Keratinocyte (primary cell): ENCODE data around the gene REPIN1. TPM values are rescaled to one million over a fixed set of nuclear protein-coding genes. Genes with fewer than 3 reads are reported as not detected.

Experiments
- DNase-seq: peaks from one replicate; pipeline ENCODE4 v3.0.0-alpha.2; 2011; ENCODE audit warnings: low read depth, missing footprints, low spot score
- FAIRE-seq: peaks from 2 replicates; lab custom pipeline; 2011; peaks lifted over from hg19 to GRCh38; lab: Jason Lieb, UNC
- H2AFZ ChIP-seq: 2 replicates; pipeline ENCODE4 v1.6.0; 2012; ENCODE audit warnings: low read length, control low read depth, inconsistent platforms; ENCODE audit not compliant: control insufficient read depth
- H3K27ac ChIP-seq: 2 replicates; pipeline ENCODE4 v1.5.1; 2011; ENCODE audit warnings: low read length; ENCODE audit not compliant: control insufficient read depth, insufficient read depth
- H3K27me3 ChIP-seq: 3 replicates; pipeline ENCODE4 v1.6.0; 2011; ENCODE audit warnings: low read length; ENCODE audit not compliant: control insufficient read depth, insufficient read depth; ENCODE audit errors: extremely low read depth
- H3K36me3 ChIP-seq, 2 experiments: 2 replicates in 1 of 2; 3 replicates in 1 of 2; pipeline ENCODE4 v1.5.1; 2011; ENCODE audit warnings: low read length in 2 of 2, mild to moderate bottlenecking in 1 of 2; ENCODE audit not compliant: control insufficient read depth in 2 of 2, insufficient read depth in 2 of 2; ENCODE audit errors: extremely low read depth in 1 of 2
- H3K4me1 ChIP-seq: 3 replicates; pipeline ENCODE4 v1.5.1; 2011; ENCODE audit warnings: low read length; ENCODE audit not compliant: control insufficient read depth, insufficient read depth; ENCODE audit errors: extremely low read depth
- H3K4me2 ChIP-seq: 3 replicates; pipeline ENCODE4 v1.6.0; 2011; ENCODE audit warnings: low read depth, low read length; ENCODE audit not compliant: control insufficient read depth, insufficient read depth; ENCODE audit errors: extremely low read depth
- H3K4me3 ChIP-seq, 3 experiments: fragments of 200-600 bp in 1 of 3; sonication (generic) in 1 of 3; 2 replicates in 2 of 3; 3 replicates in 1 of 3; pipeline ENCODE4 v1.5.1; 2011 to 2016; ENCODE audit warnings: low read length in 3 of 3, mild to moderate bottlenecking in 3 of 3, control low read depth in 2 of 3, inconsistent platforms in 1 of 3, low read depth in 1 of 3, mixed read lengths in 1 of 3, mixed run types in 1 of 3, moderate library complexity in 1 of 3; ENCODE audit not compliant: control insufficient read depth in 2 of 3, insufficient read depth in 2 of 3; ENCODE audit errors: extremely low read depth in 1 of 3
- H3K79me2 ChIP-seq: 2 replicates; pipeline ENCODE4 v1.6.0; 2012; ENCODE audit warnings: low read length; ENCODE audit not compliant: control insufficient read depth, insufficient read depth
- H3K9ac ChIP-seq: 3 replicates; pipeline ENCODE4 v1.6.0; 2011; ENCODE audit warnings: low read length; ENCODE audit not compliant: control insufficient read depth, insufficient read depth; ENCODE audit errors: extremely low read depth
- H3K9me1 ChIP-seq: 3 replicates; pipeline ENCODE4 v1.6.0; 2011; ENCODE audit warnings: low read length; ENCODE audit not compliant: control insufficient read depth, insufficient read depth; ENCODE audit errors: extremely low read depth
- H3K9me3 ChIP-seq: 2 replicates; pipeline ENCODE4 v1.5.1; 2012; ENCODE audit warnings: low read depth, low read length; ENCODE audit not compliant: control insufficient read depth
- H4K20me1 ChIP-seq: 3 replicates; pipeline ENCODE4 v1.6.0; 2011; ENCODE audit warnings: low read length; ENCODE audit not compliant: control insufficient read depth, insufficient read depth; ENCODE audit errors: extremely low read depth
- EZH2 ChIP-seq: IDR thresholded peaks from one replicate; pipeline ENCODE4 v1.6.1; 2012; ENCODE audit warnings: inconsistent platforms, mild to moderate bottlenecking, low read length, moderate library complexity
- dilution Hi-C: fragments of 300-500 bp; cut with MboI; formaldehyde crosslinking; loops from one replicate; pipeline ENCODE4 v1.7.0; 2020; ENCODE audit warnings: low sequenced_read_pairs; ENCODE audit not compliant: extremely low pct_ligation_motif_present
- polyA plus RNA-seq, 5 experiments: library from polyadenylated mRNA; depleted of rRNA in 3 of 5; stranded (reverse) in 3 of 5; stranded (forward) in 1 of 5; unstranded in 1 of 5; fragments of >200 nt; gene quantifications; 1 replicate in 1 of 5; 2 replicates in 3 of 5; 3 replicates in 1 of 5; pipeline versions ENCODE4 v1.2.1 to v1.2.3, GENCODE V29; 2011 to 2012; ENCODE audit warnings: missing spikeins in 2 of 5, low read depth in 1 of 5, low replicate concordance in 1 of 5
- TF ChIP-seq, protein P1 (sequence below), 3 experiments: IDR thresholded peaks in 1 of 3; conservative IDR thresholded peaks in 1 of 3; optimal IDR thresholded peaks in 1 of 3; 2 replicates in 2 of 3; 3 replicates in 1 of 3; pipeline versions ENCODE3 to v1.5.1; 2011; ENCODE audit warnings: low read length in 3 of 3, mild to moderate bottlenecking in 3 of 3, moderate library complexity in 2 of 3, control low read depth in 1 of 3, inconsistent platforms in 1 of 3; ENCODE audit not compliant: insufficient read depth in 2 of 3; ENCODE audit errors: extremely low read depth in 1 of 3

Gene REPIN1
- polyA plus RNA-seq, 1 donor (not counting 4 experiments of a cell fraction or from before 2014, with no cell fraction given) = 9.3 TPM

DNA sequence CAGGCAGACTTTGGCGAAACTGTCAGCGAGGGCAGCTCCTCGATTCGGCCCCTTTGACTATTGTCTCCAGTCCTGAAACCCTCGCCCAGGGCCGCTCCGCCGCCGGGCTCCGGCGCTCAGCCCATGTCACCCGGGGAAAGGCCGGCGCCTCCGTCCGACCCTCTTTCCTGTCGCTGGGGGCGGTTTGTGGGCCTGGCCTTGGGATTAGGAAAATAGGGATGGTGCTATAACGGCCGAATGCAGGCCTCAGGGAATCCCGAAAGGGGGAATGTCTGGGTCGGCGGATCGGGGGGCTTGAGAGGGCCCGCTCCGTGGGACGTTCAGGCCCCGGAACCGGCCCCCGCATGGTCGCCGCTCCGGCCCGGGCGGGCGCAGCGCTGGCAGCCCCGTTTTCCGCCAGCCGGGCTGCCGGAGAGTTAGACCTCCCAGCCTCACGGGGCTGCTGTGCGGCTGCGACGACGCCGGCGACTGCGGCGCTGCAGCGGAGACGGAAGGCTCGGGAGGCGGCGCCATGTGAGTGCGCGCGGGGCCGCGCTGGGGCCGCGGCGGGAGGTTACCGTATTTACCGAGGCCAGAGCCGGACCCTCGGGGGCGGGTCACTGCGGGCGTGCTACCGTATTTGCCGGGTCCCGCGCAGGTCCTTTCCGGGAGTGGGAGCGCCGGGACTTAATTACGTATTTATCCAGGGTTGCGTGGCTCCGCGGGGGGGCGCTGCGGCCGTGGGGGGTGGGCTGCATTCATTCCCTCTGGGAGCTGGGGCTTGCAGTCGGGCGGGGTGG lies 36.4 kb downstream of the REPIN1 start:
- Histone ChIP-seq H2AFZ (peak overlapping the region; percentile 87), H3K4me1 (peaks cover 17% of the 10 kb centered on the region), H3K79me2 (no peaks in the 10 kb centered on the region), H3K9ac (peak overlapping the region; percentile 74), H4K20me1 (no peaks in the 10 kb centered on the region), H3K4me2 (peak overlapping the region; percentile 93), H3K4me3 (peak overlapping the region; percentile 49 to 75 (median 68)), H3K9me3 (no peaks in the 10 kb centered on the region), H3K27me3 (no peaks in the 10 kb centered on the region), H3K9me1 (no peaks in the 10 kb centered on the region), H3K27ac (peak overlapping the region; percentile 20), H3K36me3 (no peaks in the 10 kb centered on the region)
- dilution Hi-C loops = no loop called here
- TF ChIP-seq, protein P1, sequence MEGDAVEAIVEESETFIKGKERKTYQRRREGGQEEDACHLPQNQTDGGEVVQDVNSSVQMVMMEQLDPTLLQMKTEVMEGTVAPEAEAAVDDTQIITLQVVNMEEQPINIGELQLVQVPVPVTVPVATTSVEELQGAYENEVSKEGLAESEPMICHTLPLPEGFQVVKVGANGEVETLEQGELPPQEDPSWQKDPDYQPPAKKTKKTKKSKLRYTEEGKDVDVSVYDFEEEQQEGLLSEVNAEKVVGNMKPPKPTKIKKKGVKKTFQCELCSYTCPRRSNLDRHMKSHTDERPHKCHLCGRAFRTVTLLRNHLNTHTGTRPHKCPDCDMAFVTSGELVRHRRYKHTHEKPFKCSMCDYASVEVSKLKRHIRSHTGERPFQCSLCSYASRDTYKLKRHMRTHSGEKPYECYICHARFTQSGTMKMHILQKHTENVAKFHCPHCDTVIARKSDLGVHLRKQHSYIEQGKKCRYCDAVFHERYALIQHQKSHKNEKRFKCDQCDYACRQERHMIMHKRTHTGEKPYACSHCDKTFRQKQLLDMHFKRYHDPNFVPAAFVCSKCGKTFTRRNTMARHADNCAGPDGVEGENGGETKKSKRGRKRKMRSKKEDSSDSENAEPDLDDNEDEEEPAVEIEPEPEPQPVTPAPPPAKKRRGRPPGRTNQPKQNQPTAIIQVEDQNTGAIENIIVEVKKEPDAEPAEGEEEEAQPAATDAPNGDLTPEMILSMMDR (optimal IDR thresholded peaks at IDR 0.05 in 1 of 3, IDR thresholded peaks at IDR 0.05 in 1 of 3, conservative IDR thresholded peaks at IDR 0.05 in 1 of 3; ENCODE audit: extremely low read depth in 1 of 3, insufficient read depth in 2 of 3, low read length in 3 of 3) = peak in 2 of 3 experiments; percentile 32 to 55
- no peak for TF ChIP-seq EZH2
- DNase-seq (no peak), FAIRE-seq (no peak)

DNA sequence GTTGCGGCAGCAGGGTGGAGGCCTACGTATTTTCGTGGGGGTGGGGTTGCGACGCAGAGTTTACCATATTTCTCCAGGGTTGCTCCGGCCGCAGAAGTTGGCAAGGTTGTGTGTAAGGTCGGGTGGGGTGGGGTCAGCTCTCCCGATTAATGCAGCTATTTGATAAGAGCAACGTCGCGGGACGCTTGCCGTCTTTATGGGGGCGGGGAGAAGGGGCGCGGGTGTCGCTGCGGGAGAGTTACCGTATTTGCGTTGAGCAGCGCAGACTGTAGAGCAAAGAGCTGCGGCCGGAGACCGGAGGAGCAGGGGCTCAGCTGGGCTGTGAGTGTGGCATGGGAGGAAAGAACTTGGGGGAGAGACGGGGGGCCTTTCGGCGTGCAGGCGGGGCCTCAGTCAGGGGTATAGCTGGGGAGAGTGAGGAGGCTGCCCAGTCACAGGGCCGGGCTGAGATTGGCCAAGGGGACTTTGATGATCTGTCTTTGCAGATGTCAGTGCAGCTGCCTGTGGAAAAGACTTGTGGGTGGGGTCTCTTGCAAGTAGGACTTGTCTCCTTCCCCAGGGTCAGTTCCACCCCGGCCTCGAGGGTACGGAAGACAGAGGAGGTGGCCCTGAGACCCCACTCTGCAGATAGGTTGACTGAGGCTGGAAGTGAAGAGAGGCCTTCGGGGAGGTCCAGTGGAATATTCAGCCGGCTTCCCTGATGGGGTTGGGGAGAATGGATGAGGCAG lies 37.1 kb downstream of the REPIN1 start:
- no peaks in the 10 kb centered on the region for H3K36me3 ChIP-seq
- H3K9me1 ChIP-seq = no peaks in the 10 kb centered on the region
- H3K9me3 ChIP-seq = no peaks in the 10 kb centered on the region
- peak overlapping the region; percentile 87 for H2AFZ ChIP-seq
- H3K4me2 ChIP-seq = peak overlapping the region; percentile 93
- H3K79me2 ChIP-seq = no peaks in the 10 kb centered on the region
- peak overlapping the region; percentile 49 to 75 (median 68) for H3K4me3 ChIP-seq
- H4K20me1 ChIP-seq = no peaks in the 10 kb centered on the region
- TF ChIP-seq, protein P1 (optimal IDR thresholded peaks at IDR 0.05 in 1 of 3, IDR thresholded peaks at IDR 0.05 in 1 of 3, conservative IDR thresholded peaks at IDR 0.05 in 1 of 3; ENCODE audit: extremely low read depth in 1 of 3, insufficient read depth in 2 of 3, low read length in 3 of 3) = no peak
- TF ChIP-seq EZH2 = no peak
- no peak for DNase-seq
- no peak overlapping the region for H3K27ac ChIP-seq
- dilution Hi-C loops = no loop called here
- no peaks in the 10 kb centered on the region for H3K27me3 ChIP-seq
- H3K4me1 ChIP-seq = peaks cover 10% of the 10 kb centered on the region
- H3K9ac ChIP-seq = peak overlapping the region; percentile 33
- no peak for FAIRE-seq
